Omental fat pad (tissue), 4 donors: Measurements from ENCODE around the gene ATP6V0A4. TPM values are rescaled to one million over a fixed set of nuclear protein-coding genes. Genes with fewer than 3 reads are reported as not detected.

Experiments used
- ATAC-seq: fragments of 150-250 bp; one replicate; pipeline ENCODE4 v1.9.1; 2016; ENCODE audit warnings: mild to moderate bottlenecking, moderate library complexity; ENCODE audit not compliant: low FRiP score
- DNase-seq: peaks from one replicate; pipeline ENCODE4 v3.0.0-alpha.2; 2019; ENCODE audit warnings: low spot score
- CTCF ChIP-seq, 3 donors: fragments of 450-650 bp; IDR thresholded peaks; one replicate each; pipeline ENCODE4 v1.5.1; 2016 to 2017; ENCODE audit warnings: antibody characterized with exemption in 3 of 3, mild to moderate bottlenecking in 3 of 3, moderate library complexity in 2 of 3
- total RNA-seq, 4 donors: library from RNA; depleted of rRNA; stranded (reverse); fragments of >200 nt; gene quantifications; one replicate each; pipeline ENCODE4 v1.1.0, GENCODE V29; 2016

ATP6V0A4 gene
- total RNA-seq, 4 donors from 2014 or later: not detected

- TF ChIP-seq CTCF (IDR thresholded peaks at IDR 0.05): no peak
- DNase-seq (no peak), ATAC-seq (no peak)
Observed at GRCh38 chr7:138753150-138753518, 44.9 kb downstream of the ATP6V0A4 start.

GRCh38 chr7:138752518-138753149 is 45.4 kb downstream of the ATP6V0A4 start:
- DNase-seq (no peak), ATAC-seq (no peak)
- no peak for TF ChIP-seq CTCF (IDR thresholded peaks at IDR 0.05)

GRCh38 chr7:138750901-138751464 is 47.0 kb downstream of the ATP6V0A4 start:
- TF ChIP-seq CTCF (IDR thresholded peaks at IDR 0.05): no peak
- ATAC-seq: no peak
- DNase-seq: no peak

GRCh38 chr7:138750473-138750872 is 47.5 kb downstream of the ATP6V0A4 start:
- DNase-seq (no peak), ATAC-seq (no peak)
- no peak for TF ChIP-seq CTCF (IDR thresholded peaks at IDR 0.05)

- TF ChIP-seq CTCF (IDR thresholded peaks at IDR 0.05): no peak
- ATAC-seq (no peak), DNase-seq (no peak)
Observed at GRCh38 chr7:138749960-138750359, 48.0 kb downstream of the ATP6V0A4 start.

GRCh38 chr7:138748666-138749065 is 49.3 kb downstream of the ATP6V0A4 start:
- TF ChIP-seq CTCF (IDR thresholded peaks at IDR 0.05): no peak
- no peak for ATAC-seq
- DNase-seq: no peak

- no peak for TF ChIP-seq CTCF (IDR thresholded peaks at IDR 0.05)
- no peak for DNase-seq
- ATAC-seq: no peak
Observed at GRCh38 chr7:138746073-138746472, 51.9 kb downstream of the ATP6V0A4 start.
